SIG-M5 (cell line): Measurements from ENCODE around the gene MYH7B.

Experiments
- DNase-seq: peaks from one replicate; lab custom pipeline; 2025; lab: John Stamatoyannopoulos, UW

Gene MYH7B

GRCh38 chr20:34945315-34946077 lies 10.2 kb upstream of the MYH7B start:
- DNase-seq = no peak

DNA sequence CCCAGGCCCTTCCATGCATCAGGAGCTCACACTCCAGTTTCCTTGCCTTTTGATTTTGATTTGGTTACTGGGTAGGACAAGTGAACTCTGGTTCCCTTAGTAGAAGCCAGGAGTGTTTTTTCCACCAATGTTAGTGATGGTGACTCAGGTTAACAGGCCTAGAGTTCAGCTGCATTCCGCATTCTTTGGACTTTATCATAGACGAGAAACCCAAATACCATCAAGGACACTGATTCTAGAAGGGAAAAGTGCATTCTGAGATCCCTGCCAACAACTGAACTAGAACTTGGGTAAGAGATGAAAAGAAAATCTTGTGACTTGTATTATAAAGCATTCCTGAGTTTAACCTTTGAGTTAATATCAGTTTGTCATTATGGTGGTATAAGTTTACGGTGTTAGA lies 9.0 kb upstream of the MYH7B start:
- DNase-seq = no peak

GRCh38 chr20:34947336-34947735 lies 8.3 kb upstream of the MYH7B start:
- DNase-seq = no peak

- no peak for DNase-seq
These were observed 7.6 kb upstream of the MYH7B start for GRCh38 chr20:34948030-34948429.

- no peak for DNase-seq
These were observed 6.5 kb upstream of the MYH7B start for GRCh38 chr20:34949120-34949519.

- DNase-seq = no peak
These were observed 4.4 kb upstream of the MYH7B start for GRCh38 chr20:34951252-34951651.

DNA sequence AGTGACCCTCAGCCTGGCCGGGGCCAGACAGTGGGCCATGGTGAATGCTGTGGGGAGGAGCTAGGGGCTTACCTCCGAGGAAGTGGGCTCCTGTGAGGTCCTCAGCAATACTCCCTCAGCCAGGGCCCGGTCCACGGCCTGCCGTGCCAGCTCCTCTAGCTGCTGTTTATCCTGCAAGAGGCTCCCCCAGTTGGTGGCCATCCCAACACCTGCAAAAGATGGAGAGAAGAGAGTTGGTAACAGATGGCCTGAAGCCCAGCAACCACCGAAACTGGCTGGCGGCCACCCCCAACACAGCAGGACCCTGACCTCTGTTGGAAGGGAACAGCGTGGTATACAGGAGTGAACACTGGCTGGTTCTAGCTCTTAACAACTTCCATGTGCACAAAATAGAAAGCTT lies 4.0 kb upstream of the MYH7B start:
- DNase-seq = no peak

GRCh38 chr20:34952671-34953070 lies 3.0 kb upstream of the MYH7B start:
- DNase-seq = no peak

DNA sequence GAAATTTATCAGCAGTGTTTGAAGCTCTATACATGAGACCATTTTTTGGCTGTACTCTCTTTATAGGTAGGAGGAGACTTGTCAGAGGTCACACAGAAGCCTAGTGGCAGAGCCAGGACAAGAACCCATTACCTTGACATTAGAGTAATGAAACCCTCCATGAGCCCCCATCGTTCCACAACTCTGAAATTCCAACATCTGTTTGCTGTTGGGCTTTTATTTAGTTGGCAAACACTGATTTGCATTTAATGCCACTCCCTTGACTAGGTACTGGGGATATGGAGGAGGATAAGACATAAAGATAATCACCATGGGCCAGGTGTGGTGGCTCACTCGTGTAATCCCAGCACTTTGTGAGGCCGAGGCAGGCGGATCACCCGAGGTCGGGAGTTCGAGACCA lies 1.7 kb upstream of the MYH7B start:
- no peak for DNase-seq

DNA sequence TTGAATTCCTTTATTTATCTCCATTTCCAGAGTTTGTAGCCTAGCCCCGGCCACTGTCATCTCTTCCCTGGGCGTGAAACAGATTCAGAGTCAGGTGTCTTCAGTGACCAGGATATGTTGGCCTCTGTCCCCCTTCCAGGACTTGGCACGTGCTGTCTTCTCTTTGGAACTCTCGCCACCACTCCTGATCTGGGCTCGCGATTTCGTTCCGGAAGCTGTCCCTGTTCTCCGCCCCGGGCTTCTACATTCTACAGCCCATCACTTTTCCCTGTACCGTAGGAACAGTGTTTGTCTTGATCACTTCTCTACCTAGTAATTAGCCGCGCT lies 801 bp upstream of the MYH7B start:
- DNase-seq = no peak

DNA sequence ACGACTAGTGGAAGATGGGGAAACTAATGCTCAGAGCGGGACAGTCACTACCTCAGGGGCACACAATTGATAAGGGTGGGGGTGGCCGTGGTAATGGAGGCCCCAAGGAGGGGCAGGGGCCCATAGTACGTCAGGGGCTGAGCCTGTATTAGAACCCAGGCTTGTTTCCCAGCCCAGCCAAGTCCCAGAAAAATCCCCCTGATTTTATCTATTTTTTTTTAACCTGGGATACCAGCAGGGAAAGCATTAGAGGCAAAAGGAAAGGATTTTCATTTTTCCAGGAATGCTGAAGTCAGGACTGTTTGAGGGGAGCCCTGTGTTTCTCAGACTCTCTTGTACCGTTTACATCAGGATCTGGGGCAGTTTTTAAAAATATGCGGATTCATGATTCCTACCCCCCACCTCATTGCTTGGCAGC lies 382 bp downstream of the MYH7B start:
- DNase-seq = no peak

- DNase-seq = no peak
These were observed 1.2 kb downstream of the MYH7B start for GRCh38 chr20:34956751-34957472.

- DNase-seq = no peak
These were observed 8.8 kb downstream of the MYH7B start for GRCh38 chr20:34964486-34964885.

DNA sequence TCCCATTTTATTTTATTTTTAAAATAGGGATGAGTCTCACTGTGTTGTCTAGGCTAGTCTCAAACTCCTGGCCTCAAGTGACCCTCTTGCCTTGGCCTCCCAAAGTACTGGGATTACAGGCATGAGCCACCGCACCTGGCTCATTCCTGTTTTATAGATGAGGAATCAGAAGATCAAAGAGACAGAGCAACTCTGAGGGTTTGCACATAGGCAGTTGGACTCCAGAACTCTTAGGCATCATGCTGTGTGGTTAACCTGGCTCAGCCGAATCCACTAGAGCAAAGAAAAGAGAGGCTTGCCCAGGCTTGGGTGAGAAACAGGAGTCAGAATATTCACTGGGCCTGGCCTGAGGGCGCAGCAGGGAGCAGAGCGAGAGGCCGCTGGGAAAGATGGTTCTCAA lies 9.4 kb downstream of the MYH7B start:
- DNase-seq = no peak

- DNase-seq = no peak
These were observed 11.8 kb downstream of the MYH7B start for GRCh38 chr20:34967421-34967820.

GRCh38 chr20:34968042-34968775 lies 12.5 kb downstream of the MYH7B start:
- no peak for DNase-seq

- no peak for DNase-seq
These were observed 14.6 kb downstream of the MYH7B start for GRCh38 chr20:34970193-34970840.

DNA sequence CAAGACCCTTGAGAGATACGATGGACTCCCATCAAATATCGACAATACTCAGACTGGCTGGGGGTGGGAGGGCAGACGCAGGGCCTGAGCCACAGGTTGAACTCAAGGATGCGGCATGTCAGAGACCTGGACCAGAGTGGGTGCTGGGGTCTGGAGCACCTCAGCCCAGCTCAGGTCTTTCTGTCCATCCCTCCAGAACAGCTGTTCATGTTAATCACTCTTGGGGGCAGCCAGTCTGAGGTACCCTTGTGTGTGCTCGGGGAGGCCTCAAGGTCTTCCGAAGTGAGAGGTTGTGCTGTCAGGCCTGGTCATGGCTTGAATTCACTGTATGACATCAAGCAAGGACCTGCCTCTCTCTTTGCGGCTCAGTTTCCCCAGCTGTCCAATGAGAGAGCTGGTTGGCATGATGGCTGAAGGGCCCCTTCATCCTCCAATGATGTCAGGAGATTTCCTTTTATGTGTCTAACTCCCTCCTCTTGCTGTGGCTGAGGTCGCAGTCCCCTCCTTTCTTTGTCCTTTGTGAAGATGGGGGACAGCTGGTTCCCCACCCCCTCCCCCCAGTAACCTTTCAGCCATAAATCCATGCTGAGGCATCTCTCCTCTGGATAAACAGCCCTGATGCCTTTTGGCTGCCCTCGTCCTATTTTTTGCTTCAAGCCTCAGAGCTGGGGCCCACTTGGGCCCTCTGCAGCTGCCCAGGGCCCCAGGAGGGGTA lies 15.3 kb downstream of the MYH7B start:
- no peak for DNase-seq

- no peak for DNase-seq
These were observed 16.0 kb downstream of the MYH7B start for GRCh38 chr20:34971561-34972235.

GRCh38 chr20:34974246-34974645 lies 18.6 kb downstream of the MYH7B start:
- DNase-seq = no peak

- DNase-seq = no peak
These were observed 20.6 kb downstream of the MYH7B start for GRCh38 chr20:34976286-34976685.
